Muscle of back (tissue), 11 donors: ENCODE results near the gene MAPRE2. TPM values are rescaled to one million over a fixed set of nuclear protein-coding genes. Genes with fewer than 3 reads are reported as not detected.

Source experiments
- DNase-seq, 3 donors: peaks; one replicate each; pipeline versions ENCODE4 v3.0.0 to v3.0.0-alpha.2; 2013
- polyA plus RNA-seq, 10 donors: library from polyadenylated mRNA; unstranded; fragments of 120-200 nt; gene quantifications; one replicate each; pipeline ENCODE4 v1.2.1, GENCODE V29; 2013; ENCODE audit not compliant: insufficient read length in 10 of 10

The MAPRE2 gene
- polyA plus RNA-seq, 10 donors = 24.6 to 35.5 (median 30.4) TPM

DNA sequence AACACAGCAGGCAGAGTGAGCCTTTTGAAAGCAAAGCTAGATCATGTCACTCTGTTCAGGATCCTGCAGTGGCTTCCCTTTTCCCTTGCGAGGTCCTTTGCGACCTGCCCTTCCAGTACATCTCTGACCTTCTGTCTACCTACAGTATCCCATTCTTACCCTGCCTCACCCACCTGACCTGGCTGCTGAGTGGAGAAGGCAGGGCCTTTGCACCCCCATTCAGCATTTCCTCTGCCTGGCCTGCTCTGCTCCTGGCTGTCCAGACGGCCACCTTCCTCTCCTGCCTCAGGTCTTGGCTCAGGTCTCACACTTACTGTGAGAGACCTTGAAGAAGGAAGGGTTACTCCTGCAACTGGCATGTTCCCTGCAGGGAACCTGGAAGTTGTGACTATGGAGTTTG lies 77.4 kb downstream of the MAPRE2 start:
- DNase-seq = no peak

- DNase-seq = no peak
Observed at GRCh38 chr18:35121038-35121437, 79.8 kb downstream of the MAPRE2 start.

- no peak for DNase-seq
Observed at GRCh38 chr18:35121531-35121930, 80.3 kb downstream of the MAPRE2 start.

DNA sequence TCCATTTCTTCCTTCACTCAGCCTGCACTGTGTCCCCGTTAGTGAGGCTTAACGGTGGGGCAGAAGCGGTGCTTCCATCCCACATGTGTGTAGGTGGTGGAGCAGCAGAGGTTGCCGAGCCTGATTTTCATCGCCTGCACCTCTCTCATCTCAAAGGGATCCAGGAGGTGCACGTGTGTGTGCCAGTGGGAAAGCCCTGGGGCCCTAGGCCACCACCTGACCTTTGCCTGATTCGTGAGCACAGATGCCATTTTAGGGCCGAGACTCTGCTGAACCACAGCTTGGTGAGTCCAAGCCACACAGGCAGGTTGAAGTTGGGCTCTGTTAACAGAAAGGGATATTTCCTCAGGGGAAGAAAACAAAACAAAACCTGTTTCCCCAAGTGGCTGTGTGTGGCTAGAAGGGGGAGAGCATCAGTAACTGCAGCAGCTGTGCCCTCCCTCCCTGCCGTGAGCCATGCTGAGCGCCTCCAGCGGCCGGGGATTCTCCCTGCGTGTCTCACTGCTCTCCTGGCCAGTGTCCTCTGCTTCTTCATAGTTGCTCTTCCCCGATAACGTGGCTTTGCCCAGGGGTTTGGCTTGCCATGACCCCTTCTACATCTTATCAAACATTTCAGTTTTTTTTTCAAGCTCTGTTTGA lies 81.5 kb downstream of the MAPRE2 start:
- no peak for DNase-seq

GRCh38 chr18:35123811-35124210 lies 82.6 kb downstream of the MAPRE2 start:
- no peak for DNase-seq

DNA sequence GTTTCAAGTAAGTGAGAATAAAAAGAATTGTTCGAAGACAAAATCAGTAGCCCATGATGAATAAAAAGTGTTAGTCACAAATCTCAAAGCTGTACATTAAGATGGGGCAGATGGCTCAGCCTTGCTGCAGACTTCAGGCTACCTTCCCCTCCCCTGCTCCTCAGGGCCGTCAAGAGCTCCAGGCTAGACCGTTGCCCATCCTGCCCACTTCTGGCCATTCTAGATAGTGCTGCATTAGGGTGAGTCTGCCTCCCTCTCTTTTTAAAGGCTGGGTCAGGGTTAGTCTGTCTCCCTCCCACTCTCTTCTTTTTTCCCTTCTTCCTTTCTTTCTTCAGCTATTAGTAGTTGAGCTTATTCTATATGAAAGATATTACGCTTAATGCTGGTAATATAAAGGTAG lies 86.0 kb downstream of the MAPRE2 start:
- no peak for DNase-seq

GRCh38 chr18:35128675-35129074 lies 87.5 kb downstream of the MAPRE2 start:
- no peak for DNase-seq

- DNase-seq = no peak
Observed at GRCh38 chr18:35130236-35130635, 89.0 kb downstream of the MAPRE2 start.

DNA sequence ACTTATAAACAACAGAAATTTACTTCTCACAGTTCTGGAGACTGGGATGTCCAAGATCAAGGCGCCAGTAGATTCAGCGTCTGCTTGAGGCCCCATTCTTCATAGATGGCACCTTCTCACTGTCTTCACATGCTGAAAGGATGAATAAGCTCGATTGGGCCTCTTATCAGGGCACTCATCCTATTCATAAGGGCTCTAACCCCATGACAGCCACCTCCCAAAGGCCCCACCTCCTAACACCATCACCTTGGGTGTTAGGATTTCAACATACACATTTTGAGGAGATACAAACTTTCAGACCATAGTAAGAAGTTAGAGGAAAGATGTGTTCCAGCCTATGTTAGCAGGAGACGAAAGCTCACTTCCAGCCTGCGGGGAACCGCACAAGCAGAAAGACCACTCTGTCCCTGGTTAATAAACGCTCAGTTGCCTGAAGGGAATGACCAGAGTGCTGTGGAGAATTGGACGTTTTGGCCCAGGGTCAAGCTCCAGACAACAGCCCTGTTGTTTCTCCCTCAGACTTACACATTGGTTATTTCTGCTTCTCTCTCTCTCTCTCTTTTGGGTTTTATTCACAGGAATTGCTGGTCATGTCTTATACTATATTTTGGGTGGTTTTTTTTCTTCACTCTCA lies 90.3 kb downstream of the MAPRE2 start:
- DNase-seq = no peak

DNA sequence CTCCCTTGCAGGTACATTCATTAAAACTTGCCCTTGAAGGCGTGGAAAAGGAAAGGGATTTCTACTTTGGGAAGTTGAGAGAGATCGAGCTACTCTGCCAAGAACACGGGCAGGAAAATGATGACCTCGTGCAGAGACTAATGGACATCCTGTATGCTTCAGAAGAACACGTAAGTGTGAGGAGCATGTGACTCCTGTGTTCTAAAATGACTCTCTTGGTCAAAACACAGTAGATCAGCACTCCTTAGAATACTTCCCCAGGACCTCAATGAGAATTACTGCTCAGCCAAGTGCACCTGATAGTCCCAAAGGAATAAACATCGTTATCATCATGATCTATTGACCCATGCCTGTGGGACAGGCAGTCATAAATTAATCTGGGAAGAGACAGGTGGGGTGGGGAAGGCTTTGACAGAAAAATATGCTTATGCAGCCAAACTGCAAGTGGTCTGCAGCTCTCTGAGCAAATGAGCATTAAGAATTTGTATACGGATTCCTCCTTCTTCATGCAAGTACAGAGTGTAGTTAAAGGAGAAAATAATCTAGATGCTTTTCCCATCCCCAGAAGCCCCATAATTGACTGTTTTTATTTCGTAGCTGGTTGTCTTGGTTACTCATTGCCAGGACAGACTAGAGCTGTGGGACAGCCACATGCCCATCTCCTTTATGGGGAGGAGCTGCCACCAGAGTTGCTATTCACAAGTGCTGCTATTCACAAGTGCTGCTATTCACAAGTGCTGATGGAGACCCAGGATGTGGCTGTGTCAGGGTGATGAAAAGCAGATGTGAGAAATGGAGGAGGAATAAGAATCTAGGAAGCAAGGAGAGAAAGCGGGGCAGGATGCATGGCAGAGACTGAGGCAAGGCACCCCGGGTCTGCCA lies 91.0 kb downstream of the MAPRE2 start:
- no peak for DNase-seq

- DNase-seq = no peak
Observed at GRCh38 chr18:35134190-35134730, 93.0 kb downstream of the MAPRE2 start.

GRCh38 chr18:35134791-35135531 lies 93.7 kb downstream of the MAPRE2 start:
- no peak for DNase-seq

- DNase-seq = no peak
Observed at GRCh38 chr18:35136248-35136647, 95.0 kb downstream of the MAPRE2 start.

DNA sequence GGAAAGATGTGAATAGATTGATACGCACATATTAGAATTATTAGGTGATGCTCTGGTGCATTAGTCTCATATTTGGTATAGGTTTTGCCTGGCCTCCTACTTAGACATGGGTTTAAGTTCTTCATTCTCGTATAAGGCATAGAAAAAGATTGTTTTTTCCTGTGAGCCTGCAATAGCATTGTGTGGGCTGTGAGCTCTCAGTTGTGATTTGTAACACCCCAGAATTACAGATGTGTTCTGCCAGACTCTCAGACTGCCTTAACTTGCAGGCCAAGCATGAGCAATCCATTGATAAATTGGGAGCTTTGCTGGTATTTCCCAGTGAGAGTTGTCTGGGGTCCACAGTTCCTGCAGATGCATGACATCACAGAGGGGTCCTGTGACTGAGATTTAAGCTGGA lies 95.7 kb downstream of the MAPRE2 start:
- no peak for DNase-seq

- no peak for DNase-seq
Observed at GRCh38 chr18:35137632-35138031, 96.4 kb downstream of the MAPRE2 start.

DNA sequence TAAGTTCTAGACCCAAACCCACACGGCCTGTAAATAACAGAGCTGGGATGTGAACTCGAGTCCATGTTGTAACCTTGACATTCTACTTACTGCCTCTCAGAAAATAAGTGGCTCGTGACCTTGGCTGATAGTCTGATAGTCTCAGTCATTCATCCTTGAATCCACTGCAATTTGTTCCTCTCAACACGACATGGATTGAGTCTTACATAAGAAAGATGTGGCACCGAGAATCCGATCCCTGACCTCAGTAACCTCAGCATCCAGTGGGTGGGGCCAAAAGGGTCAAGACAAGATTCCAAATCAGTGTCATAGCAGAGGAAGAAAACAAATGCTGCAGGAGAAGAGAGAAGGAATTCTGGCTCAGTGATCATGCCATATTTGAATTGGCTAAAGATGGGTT lies 97.6 kb downstream of the MAPRE2 start:
- no peak for DNase-seq

- DNase-seq = no peak
Observed at GRCh38 chr18:35139517-35139916, 98.3 kb downstream of the MAPRE2 start.

GRCh38 chr18:35141077-35141476 lies 99.9 kb downstream of the MAPRE2 start:
- DNase-seq = no peak

DNA sequence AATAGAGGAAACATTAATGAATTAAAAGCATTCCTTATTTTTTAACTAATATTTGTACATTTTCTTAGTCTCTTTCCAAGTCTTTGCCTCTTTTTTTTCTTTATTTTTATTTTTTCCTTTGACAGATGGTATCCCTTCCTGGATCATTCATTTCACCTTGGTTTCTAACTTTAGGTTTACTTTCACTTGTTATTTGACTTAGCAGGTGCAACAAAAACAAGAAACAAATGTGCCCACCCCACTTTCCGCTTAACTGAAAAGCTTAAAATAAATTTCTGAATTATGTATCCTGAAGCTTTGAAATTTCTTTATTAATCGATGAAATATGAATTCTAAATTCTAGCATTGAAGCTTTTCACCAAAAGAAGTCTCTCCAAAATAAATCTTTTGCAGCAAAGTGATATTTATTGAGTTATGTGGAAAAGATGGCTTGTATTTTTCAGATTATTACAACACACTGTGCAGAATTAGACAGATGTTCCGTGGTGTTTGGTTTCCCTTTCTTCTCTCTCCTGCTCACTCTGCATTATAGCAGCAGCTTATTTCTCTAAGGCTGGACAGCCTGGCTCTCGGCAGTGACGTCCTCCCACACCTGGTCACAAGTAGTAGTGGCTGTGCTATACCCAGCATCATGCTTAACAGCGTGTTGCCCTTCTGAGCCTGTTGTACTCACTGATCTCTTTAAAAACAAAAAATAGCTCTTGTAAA lies 100.5 kb downstream of the MAPRE2 start:
- no peak for DNase-seq

DNA sequence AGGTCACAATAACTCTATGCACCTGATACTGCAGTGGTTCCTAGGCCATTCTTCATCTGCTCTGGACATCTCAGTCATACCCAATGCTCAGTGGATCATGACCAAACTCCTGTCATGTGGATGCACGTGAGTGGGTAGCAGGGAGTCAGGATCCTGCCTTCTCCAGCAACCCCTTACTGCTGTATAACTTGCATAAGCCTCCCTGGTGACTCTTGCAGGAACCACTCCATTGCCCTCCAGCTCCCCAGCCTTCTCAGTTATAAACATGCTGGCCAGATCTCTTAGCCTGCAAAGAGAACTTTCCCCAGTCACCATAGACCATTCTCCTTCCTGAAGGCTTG lies 101.0 kb downstream of the MAPRE2 start:
- DNase-seq = no peak
